ENCODE measurements around the gene ZMYND10. TPM values are rescaled to one million over a fixed set of nuclear protein-coding genes. Genes with fewer than 3 reads are reported as not detected.
A peak's percentile ranks its signal among the peaks of the same experiment; 100 is the strongest.

Gene ZMYND10
- total RNA-seq, 1 donor from 2014 or later = 0.64 TPM

GRCh38 chr3:50370594-50370993 lies 25.1 kb upstream of the ZMYND10 start:
- no peak for ATAC-seq

- no peak for ATAC-seq
Observed at GRCh38 chr3:50369012-50369670, 23.6 kb upstream of the ZMYND10 start.

DNA sequence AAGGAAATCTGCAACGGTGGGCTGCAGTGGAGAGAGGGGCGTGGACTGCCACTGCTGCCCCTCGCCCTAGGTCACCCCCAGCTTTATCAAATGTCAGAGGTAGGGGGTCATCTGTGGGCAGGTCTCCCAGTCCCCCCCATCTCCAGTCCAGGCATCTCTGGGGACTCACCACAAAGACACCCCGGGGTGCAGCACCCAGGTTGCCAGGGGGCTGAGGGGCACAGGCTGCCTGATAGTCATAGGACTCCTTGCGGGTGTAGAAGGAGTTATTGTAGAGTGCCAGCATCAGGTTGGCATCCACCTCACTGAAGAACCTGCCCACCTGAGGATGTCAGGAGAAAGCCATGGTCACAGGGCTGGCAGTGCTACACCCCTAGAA lies 20.3 kb upstream of the ZMYND10 start:
- no peak for ATAC-seq

DNA sequence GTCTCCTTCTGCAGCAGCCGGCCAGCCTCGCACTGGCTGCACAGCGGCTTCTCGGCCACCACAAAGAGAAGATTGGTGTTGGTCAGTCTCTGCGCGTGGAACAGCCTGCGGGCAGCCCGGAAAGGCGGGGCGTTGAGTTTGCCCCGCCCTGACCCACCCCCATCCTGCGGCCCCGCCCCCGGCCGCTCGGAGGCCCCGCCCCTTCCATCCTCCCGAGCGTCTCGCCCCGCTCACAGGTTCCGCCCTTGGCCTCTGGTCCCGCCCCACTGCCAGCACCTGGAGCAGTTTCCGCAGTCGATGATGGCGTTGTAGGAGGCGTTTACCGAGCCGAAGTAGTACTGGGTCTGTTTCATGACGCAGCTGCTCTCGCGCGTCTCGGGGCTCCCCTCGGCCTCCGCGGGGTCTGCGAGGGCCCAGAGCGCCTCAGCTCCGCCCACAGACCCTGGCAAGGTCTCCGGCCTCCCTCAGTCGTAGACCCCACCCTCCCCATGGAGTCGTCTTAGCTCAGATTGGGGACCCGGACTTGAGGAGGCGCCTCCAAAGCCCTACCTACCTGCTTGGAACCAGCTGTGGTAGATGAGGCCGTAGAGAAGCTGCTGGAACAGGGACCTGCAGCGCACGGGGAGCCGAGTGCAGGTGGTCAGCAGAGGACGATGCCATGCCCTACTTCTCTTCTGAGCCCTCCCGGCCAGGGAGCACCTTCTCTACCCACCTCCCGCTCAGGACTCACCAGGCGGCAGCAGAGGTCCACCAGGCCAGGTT lies 19.7 kb upstream of the ZMYND10 start:
- ATAC-seq = peak; percentile 87

DNA sequence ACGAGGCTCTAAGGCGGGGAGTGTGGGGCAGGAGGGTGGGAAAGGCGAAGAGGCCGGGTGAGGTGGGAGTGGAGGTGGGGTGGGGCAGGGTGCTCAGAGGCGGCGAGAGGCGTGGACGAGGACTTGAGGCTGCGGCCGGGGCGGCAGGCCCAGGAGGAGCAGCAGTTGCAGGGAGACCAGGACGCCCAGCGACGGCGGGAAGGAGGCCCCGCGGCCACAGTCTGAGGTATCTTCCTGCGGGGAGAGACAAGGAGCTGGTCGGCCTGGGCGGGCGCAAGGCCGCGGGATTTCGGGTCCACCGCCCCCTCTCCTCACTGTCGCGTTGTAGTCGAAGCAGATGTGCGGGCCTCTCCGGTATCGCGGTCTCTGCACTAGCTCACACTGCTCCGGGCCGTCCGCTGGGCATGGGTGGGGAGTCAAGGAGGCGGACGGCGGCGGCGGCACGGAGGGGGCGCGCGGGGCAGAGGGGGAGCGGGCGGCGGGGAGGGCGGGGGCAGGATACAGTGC lies 19.1 kb upstream of the ZMYND10 start:
- ATAC-seq = peak; percentile 3

GRCh38 chr3:50359760-50360110 lies 14.2 kb upstream of the ZMYND10 start:
- ATAC-seq = no peak

- peak; percentile 95 for ATAC-seq
Observed at GRCh38 chr3:50358911-50359759, 13.6 kb upstream of the ZMYND10 start, which contains the start of gene TMEM115. Gene TMEM115 (minus strand): TSS chr3:50359521. CDS start chr3:50359063, 458 bp downstream.

GRCh38 chr3:50358355-50358910 lies 12.9 kb upstream of the ZMYND10 start:
- peak; percentile 0 for ATAC-seq

GRCh38 chr3:50357481-50357880 lies 11.9 kb upstream of the ZMYND10 start:
- no peak for ATAC-seq

DNA sequence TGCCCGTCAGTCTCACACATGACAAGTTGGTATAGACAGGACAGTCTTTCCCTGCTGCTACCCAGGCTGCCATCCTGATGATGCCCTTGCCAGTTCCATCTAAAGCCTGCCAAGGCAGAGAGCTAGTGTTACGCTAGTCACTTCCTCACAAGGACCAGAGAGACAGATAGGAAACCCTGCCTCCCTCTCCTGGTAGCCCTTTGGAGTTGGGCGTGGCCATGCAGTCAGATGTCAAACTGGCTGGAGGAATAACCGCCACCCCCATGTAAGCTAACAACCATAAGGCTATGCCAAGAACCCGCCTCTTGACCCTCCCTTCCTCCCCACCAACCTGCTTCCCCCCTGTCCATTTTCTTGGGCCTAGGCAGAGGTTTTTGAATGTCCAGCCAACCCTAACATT lies 11.0 kb upstream of the ZMYND10 start:
- ATAC-seq = no peak

DNA sequence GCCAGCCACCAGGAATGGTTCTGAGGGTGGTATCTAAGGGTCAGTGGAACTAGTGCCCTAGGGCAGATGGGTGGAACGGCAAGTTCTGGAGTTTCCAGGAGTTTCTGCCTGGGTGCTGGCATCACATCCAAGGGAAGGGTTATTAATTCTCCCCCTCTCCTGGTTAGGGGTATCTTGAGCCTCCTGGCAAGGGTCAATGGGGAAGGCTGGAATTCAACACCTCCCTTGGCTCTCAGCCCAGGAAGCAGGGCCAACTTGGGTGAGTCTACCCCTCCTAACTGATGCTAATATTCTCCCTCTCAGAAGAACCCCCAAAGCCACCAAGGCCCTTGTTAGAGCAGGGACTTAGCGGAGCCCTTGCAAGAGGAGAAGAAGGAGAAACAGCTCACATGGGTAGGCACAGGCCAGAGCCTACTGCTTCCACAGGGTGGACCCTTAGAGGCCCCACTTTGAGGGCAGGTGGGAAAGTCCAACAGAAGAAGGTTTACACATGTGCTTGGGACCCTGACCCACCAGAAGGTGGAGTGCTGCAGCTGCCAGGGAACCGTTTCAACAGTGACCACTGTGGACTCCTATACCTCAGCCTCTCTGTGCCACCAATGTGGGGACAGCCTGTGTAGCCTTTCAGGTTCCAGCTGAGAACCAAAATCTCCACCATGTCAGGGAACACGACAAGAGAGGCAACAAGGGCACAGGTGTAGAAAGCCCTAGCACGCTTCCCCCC lies 10.5 kb upstream of the ZMYND10 start:
- ATAC-seq = no peak

GRCh38 chr3:50354850-50355249 lies 9.3 kb upstream of the ZMYND10 start:
- no peak for ATAC-seq

DNA sequence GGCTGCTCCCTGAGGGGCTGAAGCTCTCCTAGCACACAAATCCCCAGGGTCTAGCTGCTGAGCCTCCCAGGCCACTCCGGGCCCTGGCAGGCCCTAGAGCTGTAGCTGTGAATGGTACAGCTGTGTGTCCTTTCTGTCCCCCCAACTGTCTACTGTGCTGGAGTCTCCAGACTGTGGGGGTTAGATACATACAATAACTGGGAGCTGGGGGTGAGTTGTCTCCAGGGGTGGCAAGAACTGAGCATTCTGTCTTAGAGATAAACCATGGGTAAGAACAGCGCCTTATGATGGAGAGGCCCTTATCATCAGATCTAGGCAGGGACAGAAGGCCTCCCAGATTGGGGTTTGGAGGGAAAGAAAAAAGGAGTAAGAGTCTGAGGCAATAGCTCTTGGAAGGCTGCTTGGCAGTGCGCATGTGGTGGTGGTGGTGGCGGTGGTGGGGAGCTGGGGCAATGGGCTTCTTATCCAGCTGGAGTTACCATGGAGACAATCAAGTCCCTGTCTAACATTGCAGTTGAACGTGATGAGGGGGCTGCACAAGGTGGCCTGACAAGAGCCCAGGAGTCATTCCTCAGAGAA lies 8.7 kb upstream of the ZMYND10 start:
- no peak for ATAC-seq

DNA sequence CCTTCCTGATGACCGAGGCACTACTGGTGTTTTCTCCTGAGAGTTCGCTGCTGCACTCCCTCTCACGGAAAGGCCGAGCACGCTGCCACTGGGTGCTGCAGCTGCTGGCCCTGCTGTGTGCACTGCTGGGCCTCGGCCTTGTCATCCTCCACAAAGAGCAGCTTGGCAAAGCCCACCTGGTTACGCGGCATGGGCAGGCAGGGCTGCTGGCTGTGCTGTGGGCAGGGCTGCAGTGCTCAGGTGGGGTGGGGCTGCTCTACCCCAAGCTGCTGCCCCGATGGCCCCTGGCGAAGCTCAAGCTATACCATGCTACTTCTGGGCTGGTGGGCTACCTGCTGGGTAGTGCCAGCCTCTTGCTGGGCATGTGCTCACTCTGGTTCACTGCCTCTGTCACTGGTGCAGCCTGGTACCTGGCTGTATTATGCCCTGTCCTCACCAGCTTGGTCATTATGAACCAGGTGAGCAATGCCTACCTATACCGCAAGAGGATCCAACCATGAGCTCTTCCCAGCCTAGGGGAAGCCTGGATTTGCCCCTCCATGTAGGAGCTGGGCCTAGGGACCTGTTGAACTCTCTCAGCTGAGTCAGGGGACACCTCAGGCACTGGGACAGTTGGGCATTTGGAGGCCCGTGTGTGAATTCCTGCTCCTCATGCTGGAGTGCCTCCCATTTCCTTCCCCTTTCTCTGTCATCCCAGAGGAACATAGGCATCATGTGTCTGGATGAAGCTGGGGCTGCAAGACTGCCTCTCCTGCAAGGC lies 7.9 kb upstream of the ZMYND10 start:
- no peak for ATAC-seq

DNA sequence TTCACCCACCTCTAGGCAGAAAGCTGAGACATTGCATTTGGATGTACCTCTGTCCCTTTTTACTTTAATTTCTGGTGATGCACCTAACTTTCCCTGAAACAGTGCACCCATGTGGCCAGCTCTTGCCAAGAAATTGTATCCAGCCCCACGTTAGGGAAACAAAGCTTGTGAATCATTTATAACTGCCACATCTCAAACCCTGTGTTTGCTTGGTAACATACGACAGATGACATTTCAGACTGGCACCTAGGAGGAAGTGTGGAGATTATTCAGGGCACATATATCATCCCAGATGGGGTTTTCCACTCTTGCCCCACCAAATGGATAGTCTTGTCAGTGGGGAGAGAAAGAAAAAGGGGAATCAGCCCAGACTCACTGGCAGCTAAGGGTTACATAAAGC lies 7.2 kb upstream of the ZMYND10 start:
- no peak for ATAC-seq

GRCh38 chr3:50351323-50351697 lies 5.8 kb upstream of the ZMYND10 start:
- no peak for ATAC-seq

- peak; percentile 89 for ATAC-seq
Observed at GRCh38 chr3:50350527-50351322, 5.2 kb upstream of the ZMYND10 start, which contains the start of the genes CYB561D2 and NPRL2. Gene CYB561D2 (plus strand): TSS chr3:50350862. CDS start chr3:50351434, 572 bp downstream. Gene NPRL2 (minus strand): TSS chr3:50350775. CDS start chr3:50350652, 123 bp downstream.

DNA sequence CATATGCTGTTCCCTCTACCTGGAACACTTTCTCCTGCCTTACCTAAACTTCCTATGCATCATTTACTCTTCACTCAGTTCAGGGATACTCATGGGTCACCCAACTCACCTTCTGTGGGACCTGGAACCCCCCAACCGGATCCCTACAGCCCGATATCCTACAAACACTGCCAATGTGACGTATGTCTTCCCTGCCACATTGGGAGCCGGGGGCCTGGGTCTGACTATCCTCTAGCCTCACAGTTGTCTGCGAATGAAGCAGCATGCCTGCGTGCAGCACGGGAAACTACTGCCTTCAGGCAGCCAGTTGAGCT lies 4.6 kb upstream of the ZMYND10 start:
- ATAC-seq = no peak

DNA sequence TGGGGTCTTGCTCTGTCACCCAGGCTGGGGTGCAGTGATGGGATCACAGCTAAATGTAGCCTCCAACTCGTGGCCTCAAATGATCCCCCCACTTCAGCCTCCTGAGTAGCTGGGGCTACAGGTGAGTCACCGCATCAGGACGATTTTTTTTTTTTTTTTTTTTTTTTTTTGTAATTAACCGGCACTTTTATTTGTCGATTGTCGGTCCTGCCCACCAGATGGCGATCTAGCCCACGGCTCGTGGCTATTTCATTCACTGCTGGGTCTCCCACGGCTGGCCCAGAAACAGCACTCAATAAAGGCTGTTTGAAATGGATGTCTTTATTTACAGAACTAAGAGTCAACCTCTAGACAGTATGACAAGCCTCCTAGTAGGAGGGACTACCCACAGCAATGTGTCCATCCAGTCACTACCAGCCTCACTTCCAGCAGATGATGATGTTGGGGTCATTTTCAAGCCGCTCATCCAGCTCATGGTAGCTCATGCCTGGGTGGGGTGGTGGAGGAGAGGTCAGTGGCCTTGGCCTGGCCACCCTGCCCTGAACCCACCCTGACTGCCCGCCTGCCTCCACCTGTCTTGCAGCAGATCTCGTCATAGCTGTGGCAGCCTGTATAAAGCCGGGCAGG lies 1.8 kb upstream of the ZMYND10 start:
- ATAC-seq = no peak

GRCh38 chr3:50345008-50345407 lies 524 bp downstream of the ZMYND10 start:
- no peak for ATAC-seq

Measured in esophagus mucosa (tissue), 1 donor.